HCT116 (cell line): ENCODE data around the gene URB1. TPM values are rescaled to one million over a fixed set of nuclear protein-coding genes. Genes with fewer than 3 reads are reported as not detected.

Source experiments
- ATAC-seq: fragments of 200-7000 bp; cut with Tn5 transposase; 2 replicates; pipeline ENCODE4 v1.9.1; 2020; ENCODE audit warnings: mild to moderate bottlenecking, moderate library complexity
- BruUV-seq: library from RNA; stranded (reverse); fragments of 400-500 nt; replicated peaks from 2 replicates; lab custom pipeline; 2021; lab: Mats Ljungman, UMichigan
- CTCF ChIA-PET: fragments of 300-600 bp; sonication (Branson Sonifier 250); formaldehyde crosslinking; loops from one replicate; lab custom pipeline; 2021; ENCODE audit warnings: antibody characterized with exemption; lab: Charles Lee
- POLR2A ChIA-PET: fragments of 300-600, 350-600 bp; sonication (Branson Sonifier 250); formaldehyde crosslinking; loops from one replicate; lab custom pipeline; 2021; ENCODE audit warnings: antibody characterized with exemption; lab: Charles Lee
- RAD21 ChIA-PET, 2 experiments: fragments of 300-600 bp; sonication (Branson Sonifier 250); formaldehyde crosslinking; loops; one replicate each; lab custom pipeline; 2023; ENCODE audit warnings: low total read pairs in 2 of 2; ENCODE audit not compliant: uncharacterized antibody in 2 of 2, unreplicated experiment in 2 of 2, low non-redundant PET in 1 of 2; lab: Charles Lee
- DNase-seq: peaks from one replicate; pipeline ENCODE4 v3.0.0-alpha.2; 2010; ENCODE audit warnings: low read depth, low spot score
- H2AFZ ChIP-seq: fragments of 200-600 bp; shearing (Covaris generic), sonication (generic); 2 replicates; pipeline ENCODE4 v1.6.1; 2017; ENCODE audit warnings: low read depth, mixed run types, mixed read lengths, antibody characterized with exemption, low read length; ENCODE audit not compliant: poor library complexity, severe bottlenecking
- H3K27ac ChIP-seq: 2 replicates; pipeline ENCODE4 v1.5.1; 2012; ENCODE audit warnings: low read depth, low read length
- H3K27me3 ChIP-seq: fragments of 200-600 bp; sonication (generic); 2 replicates; pipeline ENCODE4 v1.6.1; 2016; ENCODE audit warnings: mixed run types, low read length, mixed read lengths; ENCODE audit not compliant: insufficient read depth
- H3K36me3 ChIP-seq, 2 experiments: fragments of 200-500 bp in 1 of 2; fragments of 200-600 bp in 1 of 2; sonication (Bioruptor generic) in 1 of 2; sonication (generic) in 1 of 2; 2 replicates each; pipeline versions ENCODE4 v1.5.1 to v1.6.1; 2014 to 2016; ENCODE audit warnings: low read length in 2 of 2, inconsistent platforms in 1 of 2, mixed read lengths in 1 of 2, mixed run types in 1 of 2; ENCODE audit not compliant: insufficient read depth in 2 of 2, control insufficient read depth in 1 of 2
- H3K4me1 ChIP-seq, 2 experiments: fragments of 200-600 bp in 1 of 2; sonication (generic) in 1 of 2; 2 replicates each; pipeline versions ENCODE4 v1.5.1 to v1.6.1; 2012 to 2017; ENCODE audit warnings: low read length in 2 of 2, inconsistent platforms in 1 of 2, mild to moderate bottlenecking in 1 of 2, mixed read lengths in 1 of 2, mixed run types in 1 of 2, moderate library complexity in 1 of 2; ENCODE audit not compliant: insufficient read depth in 2 of 2, control insufficient read depth in 1 of 2
- H3K4me2 ChIP-seq: fragments of 200-600 bp; sonication (generic); 2 replicates; pipeline ENCODE4 v1.6.1; 2017; ENCODE audit warnings: mixed run types, low read length, mixed read lengths
- H3K4me3 ChIP-seq, 2 experiments: fragments of 200-600 bp in 1 of 2; sonication (generic) in 1 of 2; replicated peaks in 1 of 2; 2 replicates each; pipeline ENCODE4 v1.5.1; 2011 to 2016; ENCODE audit warnings: low read length in 2 of 2, control low read depth in 1 of 2, low read depth in 1 of 2, mild to moderate bottlenecking in 1 of 2, mixed read lengths in 1 of 2, mixed run types in 1 of 2
- H3K79me2 ChIP-seq: fragments of 200-600 bp; sonication (generic); 2 replicates; pipeline ENCODE4 v1.6.1; 2017; ENCODE audit warnings: mild to moderate bottlenecking, mixed run types, low read length, moderate library complexity, mixed read lengths; ENCODE audit not compliant: insufficient read depth
- H3K9ac ChIP-seq: fragments of 200-600 bp; sonication (generic); 2 replicates; pipeline ENCODE4 v1.6.1; 2016; ENCODE audit warnings: low read length, mixed read lengths
- H3K9me2 ChIP-seq: fragments of 200-600 bp; sonication (generic), shearing (Covaris generic); 2 replicates; pipeline ENCODE4 v1.6.1; 2017; ENCODE audit warnings: mixed run types, mild to moderate bottlenecking, moderate library complexity; ENCODE audit not compliant: insufficient read depth
- H3K9me3 ChIP-seq, 2 experiments: fragments of 200-500 bp in 1 of 2; fragments of 200-600 bp in 1 of 2; sonication (Bioruptor generic) in 1 of 2; sonication (generic) in 1 of 2; 2 replicates each; pipeline ENCODE4 v1.6.1; 2014 to 2017; ENCODE audit warnings: low read length in 2 of 2, mixed read lengths in 2 of 2, inconsistent platforms in 1 of 2, low read depth in 1 of 2, mild to moderate bottlenecking in 1 of 2, mixed run types in 1 of 2, moderate library complexity in 1 of 2; ENCODE audit not compliant: control insufficient read depth in 1 of 2, insufficient read depth in 1 of 2
- H4K20me1 ChIP-seq: fragments of 200-600 bp; sonication (generic), shearing (Covaris generic); 2 replicates; pipeline ENCODE4 v1.6.1; 2017; ENCODE audit warnings: mixed run types, mild to moderate bottlenecking, moderate library complexity; ENCODE audit not compliant: insufficient read depth
- CBX3 ChIP-seq: IDR thresholded peaks from 2 replicates; pipeline ENCODE4 v1.6.1; 2012; ENCODE audit warnings: low read depth
- CEBPB ChIP-seq: IDR thresholded peaks from 2 replicates; pipeline ENCODE4 v1.6.1; 2012; ENCODE audit warnings: low read depth
- ELF1 ChIP-seq: IDR thresholded peaks from 2 replicates; pipeline ENCODE4 v1.6.1; 2012; ENCODE audit warnings: low read depth, borderline replicate concordance
- EZH2 ChIP-seq: fragments of 200-600 bp; sonication (generic); IDR thresholded peaks from 2 replicates; pipeline ENCODE4 v1.6.1; 2017; ENCODE audit warnings: antibody characterized with exemption, mixed run types
- EZH2phosphoT487 ChIP-seq: fragments of 200-600 bp; IDR thresholded peaks from 2 replicates; pipeline ENCODE4 v1.6.1; 2018; ENCODE audit warnings: antibody characterized with exemption, borderline replicate concordance
- FOSL1 ChIP-seq: IDR thresholded peaks from 2 replicates; pipeline ENCODE4 v1.6.1; 2012; ENCODE audit warnings: low read depth
- SIN3A ChIP-seq: IDR thresholded peaks from 2 replicates; pipeline ENCODE4 v1.6.1; 2012; ENCODE audit warnings: low read depth
- SRF ChIP-seq: IDR thresholded peaks from 2 replicates; pipeline ENCODE4 v1.6.1; 2012; ENCODE audit warnings: low read depth
- TCF7L2 ChIP-seq: IDR thresholded peaks from 2 replicates; pipeline ENCODE4 v1.7.0; 2011; ENCODE audit warnings: borderline replicate concordance, inconsistent platforms; ENCODE audit not compliant: insufficient read depth, insufficient read length; ENCODE audit errors: extremely low read depth
- YY1 ChIP-seq: IDR thresholded peaks from 2 replicates; pipeline ENCODE4 v1.6.1; 2011; ENCODE audit warnings: low read length, low read depth, moderate library complexity, mild to moderate bottlenecking; ENCODE audit not compliant: insufficient replicate concordance; ENCODE audit errors: extremely low read depth
- ZNF274 ChIP-seq: fragments of 200-500 bp; sonication (Bioruptor generic); IDR thresholded peaks from 2 replicates; pipeline ENCODE4 v1.6.1; 2014; ENCODE audit warnings: mild to moderate bottlenecking, low read depth, low read length, inconsistent platforms
- intact Hi-C: fragments of 100-400 bp; cut with micrococcal nuclease; formaldehyde crosslinking; loops from 2 replicates; pipeline ENCODE4 v1.10.0; 2022
- total RNA-seq: library from RNA; stranded (reverse); gene quantifications from one replicate; pipeline ENCODE4 v1.2.1, GENCODE V29; 2021; ENCODE audit not compliant: unreplicated experiment
- TF ChIP-seq, protein P1 (sequence below): IDR thresholded peaks from 2 replicates; pipeline ENCODE4 v1.6.1; 2012; ENCODE audit warnings: low read depth
- TF ChIP-seq, protein P2 (sequence below): IDR thresholded peaks from 2 replicates; pipeline ENCODE4 v1.6.1; 2012
- TF ChIP-seq, protein P3 (sequence below), 3 experiments: fragments of 200-600 bp in 1 of 3; sonication (generic) in 1 of 3; IDR thresholded peaks in 2 of 3; conservative IDR thresholded peaks in 1 of 3; 2 replicates each; pipeline ENCODE4 v1.5.1; 2012 to 2017; ENCODE audit warnings: low read depth in 2 of 3, low read length in 2 of 3, antibody characterized with exemption in 1 of 3, borderline replicate concordance in 1 of 3, control low read depth in 1 of 3, mild to moderate bottlenecking in 1 of 3, mixed read lengths in 1 of 3, mixed run types in 1 of 3, moderate library complexity in 1 of 3; ENCODE audit not compliant: insufficient read depth in 1 of 3
- TF ChIP-seq, protein P4 (sequence below): IDR thresholded peaks from 2 replicates; pipeline ENCODE4 v1.6.1; 2012

URB1 gene
- total RNA-seq, 1 experiment from 2014 or later, result 28.3 TPM

DNA sequence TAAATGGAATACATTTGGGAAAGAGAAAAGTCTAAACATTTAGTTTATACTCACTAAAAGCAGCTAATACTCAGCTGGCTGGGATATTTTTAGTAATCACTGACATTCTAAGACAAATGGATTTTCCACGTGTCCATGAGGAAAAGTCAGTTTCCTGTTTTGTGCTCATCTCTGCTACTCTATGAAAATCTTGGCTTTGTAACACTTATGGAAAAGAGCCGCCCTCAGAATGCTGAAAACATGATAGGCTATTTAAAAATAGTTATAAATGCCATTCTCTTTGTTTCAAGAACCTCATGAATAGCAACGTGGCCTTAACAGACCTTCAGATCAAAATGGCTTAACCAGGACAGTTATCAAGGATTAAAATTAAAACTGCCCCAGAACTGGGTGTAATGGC, 64.2 kb downstream of the URB1 start:
- Histone ChIP-seq H3K79me2 (peaks cover 46% of the 10 kb centered on the region), H3K4me2 (no peak overlapping the region), H3K9me2 (no peaks in the 10 kb centered on the region), H3K27me3 (no peaks in the 10 kb centered on the region), H3K4me1 (no peaks in the 10 kb centered on the region)
- no TSS peak for BruUV-seq
- DNase-seq (no peak), ATAC-seq (no peak)
- intact Hi-C loops, result no loop called here
- POLR2A ChIA-PET, result no interaction called here
- TF ChIP-seq YY1 (no peak), ELF1 (no peak), EZH2 (no peak), CEBPB (no peak), SIN3A (no peak), CBX3 (no peak), SRF (no peak), TCF7L2 (no peak), FOSL1 (no peak), ZNF274 (no peak), EZH2phosphoT487 (no peak)
- TF ChIP-seq, protein P1, sequence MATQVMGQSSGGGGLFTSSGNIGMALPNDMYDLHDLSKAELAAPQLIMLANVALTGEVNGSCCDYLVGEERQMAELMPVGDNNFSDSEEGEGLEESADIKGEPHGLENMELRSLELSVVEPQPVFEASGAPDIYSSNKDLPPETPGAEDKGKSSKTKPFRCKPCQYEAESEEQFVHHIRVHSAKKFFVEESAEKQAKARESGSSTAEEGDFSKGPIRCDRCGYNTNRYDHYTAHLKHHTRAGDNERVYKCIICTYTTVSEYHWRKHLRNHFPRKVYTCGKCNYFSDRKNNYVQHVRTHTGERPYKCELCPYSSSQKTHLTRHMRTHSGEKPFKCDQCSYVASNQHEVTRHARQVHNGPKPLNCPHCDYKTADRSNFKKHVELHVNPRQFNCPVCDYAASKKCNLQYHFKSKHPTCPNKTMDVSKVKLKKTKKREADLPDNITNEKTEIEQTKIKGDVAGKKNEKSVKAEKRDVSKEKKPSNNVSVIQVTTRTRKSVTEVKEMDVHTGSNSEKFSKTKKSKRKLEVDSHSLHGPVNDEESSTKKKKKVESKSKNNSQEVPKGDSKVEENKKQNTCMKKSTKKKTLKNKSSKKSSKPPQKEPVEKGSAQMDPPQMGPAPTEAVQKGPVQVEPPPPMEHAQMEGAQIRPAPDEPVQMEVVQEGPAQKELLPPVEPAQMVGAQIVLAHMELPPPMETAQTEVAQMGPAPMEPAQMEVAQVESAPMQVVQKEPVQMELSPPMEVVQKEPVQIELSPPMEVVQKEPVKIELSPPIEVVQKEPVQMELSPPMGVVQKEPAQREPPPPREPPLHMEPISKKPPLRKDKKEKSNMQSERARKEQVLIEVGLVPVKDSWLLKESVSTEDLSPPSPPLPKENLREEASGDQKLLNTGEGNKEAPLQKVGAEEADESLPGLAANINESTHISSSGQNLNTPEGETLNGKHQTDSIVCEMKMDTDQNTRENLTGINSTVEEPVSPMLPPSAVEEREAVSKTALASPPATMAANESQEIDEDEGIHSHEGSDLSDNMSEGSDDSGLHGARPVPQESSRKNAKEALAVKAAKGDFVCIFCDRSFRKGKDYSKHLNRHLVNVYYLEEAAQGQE, result no peak
- TF ChIP-seq, protein P2, sequence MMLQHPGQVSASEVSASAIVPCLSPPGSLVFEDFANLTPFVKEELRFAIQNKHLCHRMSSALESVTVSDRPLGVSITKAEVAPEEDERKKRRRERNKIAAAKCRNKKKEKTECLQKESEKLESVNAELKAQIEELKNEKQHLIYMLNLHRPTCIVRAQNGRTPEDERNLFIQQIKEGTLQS, result no peak
- TF ChIP-seq, protein P3, sequence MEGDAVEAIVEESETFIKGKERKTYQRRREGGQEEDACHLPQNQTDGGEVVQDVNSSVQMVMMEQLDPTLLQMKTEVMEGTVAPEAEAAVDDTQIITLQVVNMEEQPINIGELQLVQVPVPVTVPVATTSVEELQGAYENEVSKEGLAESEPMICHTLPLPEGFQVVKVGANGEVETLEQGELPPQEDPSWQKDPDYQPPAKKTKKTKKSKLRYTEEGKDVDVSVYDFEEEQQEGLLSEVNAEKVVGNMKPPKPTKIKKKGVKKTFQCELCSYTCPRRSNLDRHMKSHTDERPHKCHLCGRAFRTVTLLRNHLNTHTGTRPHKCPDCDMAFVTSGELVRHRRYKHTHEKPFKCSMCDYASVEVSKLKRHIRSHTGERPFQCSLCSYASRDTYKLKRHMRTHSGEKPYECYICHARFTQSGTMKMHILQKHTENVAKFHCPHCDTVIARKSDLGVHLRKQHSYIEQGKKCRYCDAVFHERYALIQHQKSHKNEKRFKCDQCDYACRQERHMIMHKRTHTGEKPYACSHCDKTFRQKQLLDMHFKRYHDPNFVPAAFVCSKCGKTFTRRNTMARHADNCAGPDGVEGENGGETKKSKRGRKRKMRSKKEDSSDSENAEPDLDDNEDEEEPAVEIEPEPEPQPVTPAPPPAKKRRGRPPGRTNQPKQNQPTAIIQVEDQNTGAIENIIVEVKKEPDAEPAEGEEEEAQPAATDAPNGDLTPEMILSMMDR (IDR thresholded peaks at IDR 0.05 in 2 of 3, conservative IDR thresholded peaks at IDR 0.05 in 1 of 3; ENCODE audit: borderline replicate concordance in 1 of 3, insufficient read depth in 1 of 3, low read depth in 2 of 3, low read length in 2 of 3), result no peak
- TF ChIP-seq, protein P4, sequence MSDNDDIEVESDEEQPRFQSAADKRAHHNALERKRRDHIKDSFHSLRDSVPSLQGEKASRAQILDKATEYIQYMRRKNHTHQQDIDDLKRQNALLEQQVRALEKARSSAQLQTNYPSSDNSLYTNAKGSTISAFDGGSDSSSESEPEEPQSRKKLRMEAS, result no peak
- TF ChIP-seq, all 23 proteins: peak for 0
- Histone ChIP-seq H3K9ac (no peak overlapping the region), H2AFZ (no peak overlapping the region), H3K4me3 (no peak overlapping the region), H3K27ac (no peak overlapping the region), H3K36me3 (peaks cover 52 to 83% of the 10 kb centered on the region in 2 experiments), H3K9me3 (no peaks in the 10 kb centered on the region), H4K20me1 (peaks cover 4% of the 10 kb centered on the region; the same call in 1 of the 2 replicates)
- RAD21 ChIA-PET, result no interaction called here
- CTCF ChIA-PET, result no interaction called here
